DND-41 (cell line): ENCODE measurements around the gene CEP192.
A peak's percentile ranks its signal among the peaks of the same experiment; 100 is the strongest.
"Not testable (repeated sequence)": the region's sequence is repeated elsewhere in the genome, so short reads cannot be mapped to it uniquely, and the experiment has no call there.

ENCODE experiments used
- ATAC-seq: fragments of 200-7000 bp; cut with Tn5 transposase; 3 replicates; pipeline ENCODE4 v1.9.1; 2021; ENCODE audit warnings: low read depth; ENCODE audit not compliant: insufficient read depth
- DNase-seq: peaks from one replicate; pipeline ENCODE4 v3.0.0-alpha.2; 2020
- H2AFZ ChIP-seq: 2 replicates; pipeline ENCODE4 v1.6.0; 2012; ENCODE audit warnings: low read depth, low read length
- H3K27ac ChIP-seq: 2 replicates; pipeline ENCODE4 v1.5.1; 2012; ENCODE audit warnings: low read length, inconsistent platforms
- H3K27me3 ChIP-seq: fragments of 200-600 bp; sonication (generic); 2 replicates; pipeline ENCODE4 v1.6.0; 2012; ENCODE audit warnings: low read length, mild to moderate bottlenecking, inconsistent platforms; ENCODE audit not compliant: insufficient read depth, poor library complexity
- H3K36me3 ChIP-seq: 2 replicates; pipeline ENCODE4 v1.5.1; 2012; ENCODE audit warnings: low read length, inconsistent platforms; ENCODE audit not compliant: insufficient read depth
- H3K4me1 ChIP-seq: 2 replicates; pipeline ENCODE4 v1.5.1; 2012; ENCODE audit warnings: mild to moderate bottlenecking, low read length; ENCODE audit not compliant: insufficient read depth
- H3K4me2 ChIP-seq: 2 replicates; pipeline ENCODE4 v1.6.0; 2012; ENCODE audit warnings: mild to moderate bottlenecking, moderate library complexity, low read length, inconsistent platforms; ENCODE audit not compliant: insufficient read depth
- H3K4me3 ChIP-seq, 2 experiments: fragments of 200-600 bp in 1 of 2; shearing (Covaris generic) in 1 of 2; 2 replicates each; pipeline ENCODE4 v1.5.1; 2012 to 2016; ENCODE audit warnings: inconsistent platforms in 2 of 2, low read length in 2 of 2, mild to moderate bottlenecking in 2 of 2, low read depth in 1 of 2, moderate library complexity in 1 of 2
- H3K79me2 ChIP-seq: 2 replicates; pipeline ENCODE4 v1.6.0; 2012; ENCODE audit warnings: low read length, inconsistent platforms; ENCODE audit not compliant: insufficient read depth
- H3K9ac ChIP-seq: 2 replicates; pipeline ENCODE4 v1.6.0; 2012; ENCODE audit warnings: low read depth, mild to moderate bottlenecking, inconsistent platforms, low read length, moderate library complexity
- H3K9me3 ChIP-seq: 2 replicates; pipeline ENCODE4 v1.5.1; 2012; ENCODE audit warnings: low read length, moderate library complexity, mild to moderate bottlenecking, inconsistent platforms; ENCODE audit not compliant: insufficient read depth, severe bottlenecking
- H4K20me1 ChIP-seq: 2 replicates; pipeline ENCODE4 v1.6.0; 2012; ENCODE audit warnings: low read length; ENCODE audit not compliant: insufficient read depth
- CTCF ChIP-seq: IDR thresholded peaks from 2 replicates; pipeline ENCODE4 v1.5.1; 2012; ENCODE audit warnings: borderline replicate concordance, low read length, moderate library complexity, mild to moderate bottlenecking; ENCODE audit not compliant: poor library complexity, severe bottlenecking; ENCODE audit errors: extremely low read depth
- EZH2 ChIP-seq: IDR thresholded peaks from 3 replicates; pipeline ENCODE4 v1.6.1; 2012; ENCODE audit warnings: borderline replicate concordance, low read depth, mild to moderate bottlenecking, moderate library complexity, low read length, inconsistent platforms; ENCODE audit not compliant: severe bottlenecking

CEP192 gene

GRCh38 chr18:12975488-12975887, 15.7 kb upstream of the CEP192 start:
- H3K36me3 ChIP-seq = peaks cover 79% of the 10 kb centered on the region
- peaks cover 44% of the 10 kb centered on the region for H3K79me2 ChIP-seq
- H3K9ac ChIP-seq = no peak overlapping the region
- ATAC-seq (no peak), DNase-seq (no peak)
- no peak for TF ChIP-seq CTCF
- no peak for TF ChIP-seq EZH2
- H4K20me1 ChIP-seq = peaks cover 9% of the 10 kb centered on the region; the same call in 1 of the 2 replicates
- no peak overlapping the region for H2AFZ ChIP-seq
- no peaks in the 10 kb centered on the region for H3K4me1 ChIP-seq
- H3K4me3 ChIP-seq = no peak overlapping the region
- no peaks in the 10 kb centered on the region for H3K27me3 ChIP-seq
- no peak overlapping the region for H3K27ac ChIP-seq
- no peaks in the 10 kb centered on the region for H3K9me3 ChIP-seq
- H3K4me2 ChIP-seq = no peak overlapping the region

- Histone ChIP-seq H3K36me3 (peaks cover 71% of the 10 kb centered on the region), H3K79me2 (peaks cover 41% of the 10 kb centered on the region), H3K9me3 (no peaks in the 10 kb centered on the region), H2AFZ (no peak overlapping the region), H3K4me2 (no peak overlapping the region), H3K27ac (no peak overlapping the region), H4K20me1 (peaks cover 9% of the 10 kb centered on the region; the same call in 1 of the 2 replicates), H3K9ac (no peak overlapping the region), H3K4me1 (no peaks in the 10 kb centered on the region), H3K4me3 (no peak overlapping the region), H3K27me3 (no peaks in the 10 kb centered on the region)
- ATAC-seq (no peak), DNase-seq (no peak)
- no peak for TF ChIP-seq EZH2
Observed at GRCh38 chr18:12976305-12976704, 14.9 kb upstream of the CEP192 start.

- H4K20me1 ChIP-seq, H2AFZ ChIP-seq, H3K4me3 ChIP-seq, H3K27me3 ChIP-seq, H3K4me1 ChIP-seq, DNase-seq, H3K4me2 ChIP-seq, H3K9ac ChIP-seq, ATAC-seq, H3K27ac ChIP-seq, H3K9me3 ChIP-seq: not testable (repeated sequence)
- H3K36me3 ChIP-seq = peaks cover 66% of the 10 kb centered on the region
- H3K79me2 ChIP-seq = peaks cover 18% of the 10 kb centered on the region
Observed at GRCh38 chr18:12980065-12980464, 11.1 kb upstream of the CEP192 start.

GRCh38 chr18:12989397-12990122, 1.6 kb upstream of the CEP192 start:
- peak overlapping the region in 1 of 2 experiments; percentile 86; a peak in 2 of 4 replicates for H3K4me3 ChIP-seq
- peaks cover 44% of the 10 kb centered on the region for H3K79me2 ChIP-seq
- H4K20me1 ChIP-seq = peaks cover 25% of the 10 kb centered on the region
- H3K4me1 ChIP-seq = peaks cover 34% of the 10 kb centered on the region
- ATAC-seq (no peak), DNase-seq (no peak)
- peaks cover 29% of the 10 kb centered on the region for H3K36me3 ChIP-seq
- peak overlapping the region; percentile 62 for H3K4me2 ChIP-seq
- H2AFZ ChIP-seq = peak overlapping the region; percentile 83; the same call in 1 of the 2 replicates
- TF ChIP-seq CTCF = no peak
- no peak for TF ChIP-seq EZH2
- H3K27me3 ChIP-seq = no peaks in the 10 kb centered on the region
- H3K9ac ChIP-seq = peak overlapping the region; percentile 84
- no peaks in the 10 kb centered on the region for H3K9me3 ChIP-seq
- peak overlapping the region; percentile 96 for H3K27ac ChIP-seq
